Glutamatergic neuron (in vitro differentiated cells): ENCODE data around the gene SAT2. TPM values are rescaled to one million over a fixed set of nuclear protein-coding genes. Genes with fewer than 3 reads are reported as not detected.

Experiments used
- DNase-seq: peaks from one replicate; pipeline ENCODE4 v3.0.0; 2022
- H3K27ac Mint-ChIP-seq: one replicate; pipeline ENCODE4 v1.8.0; 2020; ENCODE audit warnings: mild to moderate bottlenecking, mixed read lengths, inconsistent platforms; ENCODE audit not compliant: unreplicated experiment
- H3K27me3 Mint-ChIP-seq: one replicate; pipeline ENCODE4 v1.8.0; 2020; ENCODE audit warnings: mild to moderate bottlenecking, moderate library complexity, mixed read lengths, inconsistent platforms; ENCODE audit not compliant: unreplicated experiment
- H3K36me3 Mint-ChIP-seq: one replicate; pipeline ENCODE4 v1.8.0; 2020; ENCODE audit warnings: mild to moderate bottlenecking, mixed read lengths, inconsistent platforms; ENCODE audit not compliant: unreplicated experiment
- H3K4me1 Mint-ChIP-seq: one replicate; pipeline ENCODE4 v1.8.0; 2020; ENCODE audit warnings: mild to moderate bottlenecking, low read depth, mixed read lengths, inconsistent platforms; ENCODE audit not compliant: unreplicated experiment
- H3K4me3 Mint-ChIP-seq: one replicate; pipeline ENCODE4 v1.8.0; 2020; ENCODE audit warnings: mild to moderate bottlenecking, mixed read lengths, inconsistent platforms; ENCODE audit not compliant: unreplicated experiment
- H3K9me3 Mint-ChIP-seq: one replicate; pipeline ENCODE4 v1.8.0; 2020; ENCODE audit warnings: mild to moderate bottlenecking, moderate library complexity, mixed read lengths, inconsistent platforms; ENCODE audit not compliant: unreplicated experiment
- CTCF ChIP-seq: fragments of 200-600 bp; sonication (generic); IDR thresholded peaks from one replicate; pipeline ENCODE4 v1.5.0; 2021; ENCODE audit not compliant: partially characterized antibody, unreplicated experiment
- total RNA-seq: library from RNA; stranded (reverse); fragmentation: NEBNext Ultra II Directional; extraction: Animal tissue kit (Norgen Biotek cat#: 25700); gene quantifications from one replicate; pipeline ENCODE4 v1.2.1, GENCODE V29; 2021; ENCODE audit not compliant: unreplicated experiment

The SAT2 gene
- total RNA-seq, 1 donor from 2014 or later, result 97.3 TPM

DNA sequence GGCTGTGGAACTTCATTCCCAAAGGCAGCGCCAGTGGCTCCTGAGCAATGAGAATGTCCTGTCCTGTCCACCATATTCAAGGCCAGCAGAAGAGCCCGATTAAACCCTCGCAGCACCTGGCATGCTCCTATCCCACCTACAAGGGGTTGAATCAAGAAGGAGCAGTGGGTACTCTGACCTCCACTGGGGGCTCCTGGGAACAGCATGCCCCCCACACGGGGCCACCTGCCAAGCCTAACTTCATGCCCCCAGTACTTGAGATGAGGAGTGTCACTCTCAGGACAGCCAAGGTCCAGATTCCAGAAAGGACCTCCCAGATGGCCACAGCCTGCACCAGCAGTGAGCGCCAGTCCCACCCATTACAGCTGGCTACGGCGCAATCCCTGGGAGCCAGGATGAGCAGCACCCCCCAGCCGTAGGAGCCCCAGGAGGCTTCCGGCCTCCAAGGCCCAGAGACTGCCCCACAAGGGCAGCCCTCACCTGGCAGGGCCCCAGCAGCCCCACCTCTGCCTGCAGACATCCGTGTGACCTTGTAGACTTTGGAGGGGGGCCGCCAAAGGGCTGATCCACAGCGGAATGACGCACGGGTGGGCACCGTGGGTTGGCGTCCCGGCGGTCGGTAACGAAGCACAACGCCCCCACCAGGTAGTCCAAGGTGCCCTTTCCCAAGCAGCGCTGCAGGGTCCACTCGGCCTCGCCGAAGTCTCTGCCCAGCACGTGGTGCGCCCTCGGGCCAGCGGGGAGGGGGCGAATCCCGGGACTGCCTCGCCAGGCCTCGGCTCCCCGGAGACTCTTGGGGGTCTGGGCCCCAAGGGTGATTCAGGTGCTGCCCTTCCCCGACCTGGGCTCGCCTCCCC, 45.0 kb downstream of the SAT2 start:
- H3K36me3 Mint-ChIP-seq, result no peaks in the 10 kb centered on the region
- peak overlapping the region; percentile 100 for H3K27ac Mint-ChIP-seq
- H3K9me3 Mint-ChIP-seq, result peaks cover 20% of the 10 kb centered on the region
- no peak for DNase-seq
- peaks cover 16% of the 10 kb centered on the region for H3K4me1 Mint-ChIP-seq
- TF ChIP-seq CTCF, result no peak
- peaks cover 14% of the 10 kb centered on the region for H3K27me3 Mint-ChIP-seq
- peak overlapping the region; percentile 99 for H3K4me3 Mint-ChIP-seq

GRCh38 chr17:7580604-7581575, 46.7 kb downstream of the SAT2 start:
- Mint-ChIP-seq H3K27ac (peak overlapping the region; percentile 65), H3K27me3 (peaks cover 14% of the 10 kb centered on the region), H3K36me3 (peaks cover 4% of the 10 kb centered on the region), H3K4me1 (peaks cover 25% of the 10 kb centered on the region), H3K9me3 (peaks cover 22% of the 10 kb centered on the region), H3K4me3 (peak overlapping the region; percentile 66)
- TF ChIP-seq CTCF, result no peak
- no peak for DNase-seq

DNA sequence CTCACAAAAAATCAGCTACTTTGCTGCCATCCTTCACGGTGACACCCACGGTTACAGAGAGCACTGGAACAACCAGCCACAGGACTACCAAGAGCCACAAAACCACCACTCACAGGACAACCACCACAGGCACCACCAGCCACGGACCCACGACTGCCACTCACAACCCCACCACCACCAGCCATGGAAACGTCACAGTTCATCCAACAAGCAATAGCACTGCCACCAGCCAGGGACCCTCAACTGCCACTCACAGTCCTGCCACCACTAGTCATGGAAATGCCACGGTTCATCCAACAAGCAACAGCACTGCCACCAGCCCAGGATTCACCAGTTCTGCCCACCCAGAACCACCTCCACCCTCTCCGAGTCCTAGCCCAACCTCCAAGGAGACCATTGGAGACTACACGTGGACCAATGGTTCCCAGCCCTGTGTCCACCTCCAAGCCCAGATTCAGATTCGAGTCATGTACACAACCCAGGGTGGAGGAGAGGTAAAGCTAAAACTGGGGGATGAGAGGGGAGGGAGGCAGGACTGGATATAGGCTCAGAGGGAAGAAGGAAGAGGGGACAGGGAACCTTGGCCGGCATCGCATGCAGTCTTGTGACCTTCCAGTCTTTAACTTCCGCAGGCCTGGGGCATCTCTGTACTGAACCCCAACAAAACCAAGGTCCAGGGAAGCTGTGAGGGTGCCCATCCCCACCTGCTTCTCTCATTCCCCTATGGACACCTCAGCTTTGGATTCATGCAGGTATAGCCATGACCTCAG, 47.6 kb downstream of the SAT2 start:
- H3K27ac Mint-ChIP-seq, result no peak overlapping the region
- peaks cover 28% of the 10 kb centered on the region for H3K4me1 Mint-ChIP-seq
- peaks cover 4% of the 10 kb centered on the region for H3K36me3 Mint-ChIP-seq
- peaks cover 13% of the 10 kb centered on the region for H3K27me3 Mint-ChIP-seq
- no peak for DNase-seq
- H3K4me3 Mint-ChIP-seq, result peak overlapping the region; percentile 68
- no peak for TF ChIP-seq CTCF
- peaks cover 25% of the 10 kb centered on the region for H3K9me3 Mint-ChIP-seq

GRCh38 chr17:7579001-7579833, 48.4 kb downstream of the SAT2 start, which contains the start of gene CD68:
Gene CD68, plus strand, starts transcription at chr17:7579638. Its CDS starts 40 bp downstream, at chr17:7579678.
- peaks cover 9% of the 10 kb centered on the region for H3K27me3 Mint-ChIP-seq
- peak within 1 kb of the TSS; percentile 68 for H3K4me3 Mint-ChIP-seq
- peaks cover 21% of the 10 kb centered on the region for H3K9me3 Mint-ChIP-seq
- H3K4me1 Mint-ChIP-seq, result peaks cover 35% of the 10 kb centered on the region
- no peak for DNase-seq
- H3K27ac Mint-ChIP-seq, result peak within 1 kb of the TSS; percentile 29
- no peak for TF ChIP-seq CTCF
- H3K36me3 Mint-ChIP-seq, result peaks cover 4% of the 10 kb centered on the region
